WERI-Rb-1 (cell line): ENCODE results near the gene PRC1.
A peak's percentile ranks its signal among the peaks of the same experiment; 100 is the strongest.

Experiments
- DNase-seq: peaks from one replicate; pipeline ENCODE4 v3.0.0-alpha.2; 2020
- H3K27ac ChIP-seq: fragments of 250-450 bp; sonication (Bioruptor Pico); 2 replicates; pipeline ENCODE4 v1.5.1; 2020; ENCODE audit warnings: mild to moderate bottlenecking, moderate library complexity
- H3K27me3 ChIP-seq: fragments of 250-450 bp; sonication (Bioruptor Pico); 2 replicates; pipeline ENCODE4 v1.5.1; 2021; ENCODE audit warnings: mild to moderate bottlenecking, low read depth, moderate library complexity; ENCODE audit not compliant: insufficient read depth, severe bottlenecking
- H3K36me3 ChIP-seq: fragments of 250-450 bp; sonication (Bioruptor Pico); 2 replicates; pipeline ENCODE4 v1.5.1; 2020; ENCODE audit warnings: mild to moderate bottlenecking, moderate library complexity
- H3K4me3 ChIP-seq: 2 replicates; pipeline ENCODE4 v1.5.1; 2011; ENCODE audit warnings: low read depth, mild to moderate bottlenecking, control low read depth, low read length
- H3K9me3 ChIP-seq: fragments of 250-450 bp; sonication (Bioruptor Pico); 2 replicates; pipeline ENCODE4 v1.5.1; 2021; ENCODE audit warnings: mild to moderate bottlenecking, moderate library complexity; ENCODE audit not compliant: severe bottlenecking
- CTCF ChIP-seq: IDR thresholded peaks from 2 replicates; pipeline ENCODE4 v1.5.1; 2011; ENCODE audit warnings: low read depth, mild to moderate bottlenecking, control low read depth, inconsistent platforms, low read length

The PRC1 gene

GRCh38 chr15:90998737-90999136, 4.4 kb upstream of the PRC1 start:
- no peaks in the 10 kb centered on the region for H3K9me3 ChIP-seq
- peaks cover 47% of the 10 kb centered on the region for H3K36me3 ChIP-seq
- no peak overlapping the region for H3K27ac ChIP-seq
- H3K4me3 ChIP-seq, result no peak overlapping the region
- TF ChIP-seq CTCF, result no peak
- no peaks in the 10 kb centered on the region for H3K27me3 ChIP-seq
- DNase-seq, result no peak

GRCh38 chr15:90994059-90994416, 297 bp downstream of the PRC1 start:
- no peak for DNase-seq
- H3K27ac ChIP-seq, result peak overlapping the region; percentile 99
- TF ChIP-seq CTCF, result no peak
- peak overlapping the region; percentile 86 for H3K4me3 ChIP-seq
- H3K27me3 ChIP-seq, result no peaks in the 10 kb centered on the region
- H3K36me3 ChIP-seq, result peaks cover 38% of the 10 kb centered on the region
- H3K9me3 ChIP-seq, result no peaks in the 10 kb centered on the region

- DNase-seq, result no peak
- Histone ChIP-seq H3K27ac (no peak overlapping the region), H3K9me3 (no peaks in the 10 kb centered on the region), H3K36me3 (peaks cover 16% of the 10 kb centered on the region), H3K4me3 (no peak overlapping the region), H3K27me3 (no peaks in the 10 kb centered on the region)
- TF ChIP-seq CTCF, result no peak
Measured at GRCh38 chr15:90991587-90992285, 2.6 kb downstream of the PRC1 start.

DNA sequence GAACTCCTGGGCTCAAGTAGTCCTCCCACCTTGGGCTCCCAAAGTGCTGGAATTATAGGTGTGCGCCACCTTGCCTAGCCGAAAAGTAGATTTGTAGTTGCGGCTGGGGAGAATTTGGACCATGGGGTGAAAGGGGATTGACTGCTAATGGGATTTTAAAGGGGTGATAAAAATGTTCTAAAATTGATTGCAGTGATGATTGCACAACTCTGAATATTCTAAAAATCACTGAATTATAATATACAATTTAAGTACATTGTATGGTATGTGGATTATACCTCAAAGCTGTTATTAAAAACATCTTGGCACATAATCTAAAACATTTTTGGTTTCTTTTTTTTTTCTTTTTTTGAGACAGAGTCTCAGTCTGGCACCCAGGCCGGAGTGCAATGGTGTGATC, 3.9 kb downstream of the PRC1 start:
- no peak for TF ChIP-seq CTCF
- no peaks in the 10 kb centered on the region for H3K9me3 ChIP-seq
- H3K27ac ChIP-seq, result no peak overlapping the region
- no peak overlapping the region for H3K4me3 ChIP-seq
- no peak for DNase-seq
- peaks cover 24% of the 10 kb centered on the region for H3K36me3 ChIP-seq
- H3K27me3 ChIP-seq, result no peaks in the 10 kb centered on the region

GRCh38 chr15:90989040-90989768, 5.1 kb downstream of the PRC1 start:
- DNase-seq, result no peak
- no peak for TF ChIP-seq CTCF
- Histone ChIP-seq H3K9me3 (no peaks in the 10 kb centered on the region), H3K4me3 (no peak overlapping the region), H3K27ac (peak overlapping the region; percentile 78), H3K27me3 (no peaks in the 10 kb centered on the region), H3K36me3 (peaks cover 29% of the 10 kb centered on the region)

DNA sequence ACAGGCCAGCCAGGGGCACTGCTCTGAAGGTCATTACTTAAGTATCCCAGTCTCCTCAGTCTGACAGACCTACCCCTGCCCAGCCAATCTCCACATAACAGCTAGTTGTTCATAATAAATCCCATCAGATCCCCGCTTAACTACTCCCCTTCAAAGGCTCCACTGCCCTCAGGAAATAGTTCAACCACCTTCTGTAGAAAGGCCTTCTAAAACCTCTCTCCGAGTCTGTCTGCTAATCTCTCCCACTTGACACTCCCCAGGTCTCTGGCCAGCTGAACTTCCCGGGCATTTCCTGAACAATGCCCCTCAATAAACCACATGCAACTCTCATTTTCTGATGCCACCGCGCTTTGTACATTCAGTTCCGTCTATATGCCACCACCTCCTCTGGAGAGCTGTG, 6.0 kb downstream of the PRC1 start:
- TF ChIP-seq CTCF, result no peak
- Histone ChIP-seq H3K27ac (peak overlapping the region; percentile 78), H3K4me3 (peak overlapping the region; percentile 1; the same call in 1 of the 2 replicates), H3K27me3 (no peaks in the 10 kb centered on the region), H3K9me3 (no peaks in the 10 kb centered on the region), H3K36me3 (peaks cover 37% of the 10 kb centered on the region)
- DNase-seq, result peak; percentile 77
